Heart left ventricle (tissue), 16 donors: ENCODE results near the gene PLEKHO1. TPM values are rescaled to one million over a fixed set of nuclear protein-coding genes. Genes with fewer than 3 reads are reported as not detected.
A peak's percentile ranks its signal among the peaks of the same experiment; 100 is the strongest.

ENCODE experiments used
- ATAC-seq, 4 donors: fragments of 200-7000 bp; cut with Tn5 transposase; one replicate each; pipeline ENCODE4 v1.9.1; 2020 to 2022; ENCODE audit warnings: moderate library complexity in 4 of 4, mild to moderate bottlenecking in 3 of 4, moderate number of reproducible peaks in 1 of 4
- DNase-seq, 5 donors: peaks; one replicate each; pipeline ENCODE4 v3.0.0-alpha.2; 2020
- H3K27ac ChIP-seq, 12 donors: fragments of 200-600 bp; sonication (generic) in 4 of 12; one replicate each; pipeline versions ENCODE4 v1.5.0 to v1.8.0; 2016 to 2022; ENCODE audit warnings: mild to moderate bottlenecking in 2 of 12
- H3K27me3 ChIP-seq, 9 donors: fragments of 200-600 bp; sonication (generic) in 2 of 9; one replicate each; pipeline versions ENCODE4 v1.5.1 to v1.8.0; 2016 to 2022; ENCODE audit warnings: mild to moderate bottlenecking in 3 of 9
- H3K36me3 ChIP-seq, 9 donors: fragments of 200-600 bp; sonication (generic) in 2 of 9; one replicate each; pipeline versions ENCODE4 v1.5.0 to v1.8.0; 2018 to 2022; ENCODE audit warnings: mild to moderate bottlenecking in 2 of 9
- H3K4me1 ChIP-seq, 12 donors: fragments of 200-600 bp; sonication (generic) in 4 of 12; one replicate each; pipeline versions ENCODE4 v1.5.0 to v1.8.0; 2016 to 2022; ENCODE audit warnings: mild to moderate bottlenecking in 3 of 12
- H3K4me3 ChIP-seq, 12 donors: fragments of 200-600 bp; sonication (generic) in 4 of 12; one replicate each; pipeline versions ENCODE4 v1.5.0 to v1.8.0; 2017 to 2022; ENCODE audit warnings: mild to moderate bottlenecking in 9 of 12, moderate library complexity in 4 of 12
- H3K9me3 ChIP-seq, 12 donors: fragments of 200-600 bp; sonication (generic) in 4 of 12; one replicate each; pipeline versions ENCODE4 v1.5.0 to v1.8.0; 2016 to 2022; ENCODE audit warnings: mild to moderate bottlenecking in 1 of 12
- CTCF ChIP-seq, 12 donors: fragments of 200-600 bp; sonication (generic) in 4 of 12; IDR thresholded peaks; one replicate each; pipeline versions ENCODE4 v1.5.0 to v1.8.0; 2018 to 2022; ENCODE audit warnings: antibody characterized with exemption in 12 of 12, mild to moderate bottlenecking in 5 of 12
- POLR2A ChIP-seq, 2 donors: fragments of 450-650 bp; IDR thresholded peaks; one replicate each; pipeline ENCODE4 v1.6.1; 2017; ENCODE audit warnings: antibody characterized with exemption in 2 of 2, mild to moderate bottlenecking in 2 of 2, moderate library complexity in 2 of 2
- WGBS, 4 donors: extraction: QIAGEN DNeasy Blood & Tissue Kit in 2 of 4; methylation state at CpG; one replicate each; pipeline versions ENCODE4 v1.1.5 to v1.1.7; 2013 to 2018; 5-methylcytosine and 5-hydroxymethylcytosine counted together
- intact Hi-C, 10 donors: fragments of 100-400 bp; cut with DNase I; formaldehyde crosslinking; loops; one replicate each; pipeline versions ENCODE4 v1.11.1 to v1.14.2; 2022
- polyA plus RNA-seq, 2 donors: library from polyadenylated mRNA; stranded (reverse); fragments of 200-250 nt; gene quantifications; one replicate each; pipeline ENCODE4 v1.2.3, GENCODE V29; 2013
- total RNA-seq, 9 donors: library from RNA; depleted of rRNA in 2 of 9; stranded (reverse); fragments of >200 nt in 2 of 9; fragmentation: NEBNext Ultra II Directional in 3 of 9; extraction: Animal tissue kit (Norgen Biotek cat#: 25700) in 3 of 9; gene quantifications; one replicate each; pipeline versions ENCODE4 v1.1.0 to v1.2.4, GENCODE V29; 2016 to 2023
- donor health status: ischemic (EF 13 %, LVEDD 7.1; RV severe dilation, severe dysfunction).
- donor health status: healthy with polysubstance abuse.
- donor health status: DM: no; HTN: yes; CAD: no.
- donor health status: DM: no; HTN: no; CAD: no.
- donor health status: ischemic (EF 25% LVEDD 6.9; RV normal size, moderate dysfunction).
- donor health status: ischemic (EF 25% LVEDD 5.7; RV mildly dilated, moderate dysfunction).
- donor health status: healthy.
- donor health status: DM: yes; HTN: yes; CAD: no.
- donor health status: ischemic (EF 35%, LVEDD 5.7; RV mildly dilated, moderate dysfunction).
- donor health status: nonischemic (EF 11% LVEDD 7.7; RV severe dilation, severe dysfunction).
- donor health status: DM: yes; HTN: yes; CAD: no.
- donor health status: PGD.
- donor health status: ischemic (EF 29% LVEDD 5.4; RV normal size, mild dysfunction).
- donor health status: nonischemic (EF 23%, LVEDD 6.1; RV moderate dilation, normal function).

PLEKHO1 gene
- total and polyA plus RNA-seq, 11 donors: 46.8 to 200 (median 67.8) TPM

GRCh38 chr1:150162862-150163706 is 13.4 kb downstream of the PLEKHO1 start:
- peak overlapping the region in 9 of 12 donors; percentile 24 to 55 (median 38) for H3K4me3 ChIP-seq
- H3K27me3 ChIP-seq: no peaks in the 10 kb centered on the region
- no peaks in the 10 kb centered on the region for H3K9me3 ChIP-seq
- peak in 1 of 2 donors; percentile 70 for TF ChIP-seq POLR2A (IDR thresholded peaks at IDR 0.05)
- no peak for TF ChIP-seq CTCF (IDR thresholded peaks at IDR 0.05)
- 15 to 34% (median 22%) methylated on average over 14 of the region's 14 CpGs for WGBS, 4 donors
- DNase-seq: peak; percentile 83 to 91 (median 89)
- ATAC-seq: peak; percentile 84 to 94 (median 92)
- intact Hi-C loops: loop anchor here in 3 of 10 donors (2.0 to 10.0 kb wide), 3 partner anchors 88 to 268 kb away; partner anchors contain the start of gene BOLA1 (in 1 of the 3)
- peaks cover 0 to 24% (median 20%) of the 10 kb centered on the region in 9 donors for H3K36me3 ChIP-seq
- peaks cover 0 to 82% (median 33%) of the 10 kb centered on the region in 12 donors for H3K4me1 ChIP-seq
- H3K27ac ChIP-seq: peak overlapping the region; percentile 43 to 98 (median 90)

GRCh38 chr1:150164224-150164623 is 14.5 kb downstream of the PLEKHO1 start:
- H3K4me1 ChIP-seq: peaks cover 0 to 77% (median 34%) of the 10 kb centered on the region in 12 donors
- ATAC-seq: peak in 2 of 4 donors; percentile 11 to 18

GRCh38 chr1:150164779-150165178 is 15.1 kb downstream of the PLEKHO1 start:
- H3K27ac ChIP-seq: peak overlapping the region in 10 of 12 donors; percentile 28 to 98 (median 90)
- H3K36me3 ChIP-seq: peaks cover 0 to 7% (median 3%) of the 10 kb centered on the region in 9 donors
- peaks cover 0 to 71% (median 33%) of the 10 kb centered on the region in 12 donors for H3K4me1 ChIP-seq
- ATAC-seq: no peak
- DNase-seq: no peak
- TF ChIP-seq CTCF (IDR thresholded peaks at IDR 0.05) (no peak), POLR2A (IDR thresholded peaks at IDR 0.05) (no peak)
- 76 to 88% (median 84%) methylated on average over 4 to 5 of the region's 5 CpGs for WGBS, 4 donors
- H3K27me3 ChIP-seq: no peaks in the 10 kb centered on the region
- intact Hi-C loops: loop anchor here in 9 of 10 donors (1.0 to 10.0 kb wide), 6 partner anchors 90 to 270 kb away; partner anchors contain the start of gene BOLA1 (in 1 of the 9)
- no peaks in the 10 kb centered on the region for H3K9me3 ChIP-seq
- no peak overlapping the region for H3K4me3 ChIP-seq

More at GRCh38 chr1:150164224-150164623, 14.5 kb downstream of the PLEKHO1 start:
- H3K36me3 ChIP-seq: peaks cover 0 to 12% (median 9%) of the 10 kb centered on the region in 9 donors
- 91 to 94% (median 92%) methylated on average over 5 of the region's 5 CpGs for WGBS, 4 donors
- intact Hi-C loops: loop anchor here in 3 of 10 donors (2.0 to 10.0 kb wide), 3 partner anchors 89 to 269 kb away; partner anchors contain the start of gene BOLA1 (in 1 of the 3)
- no peaks in the 10 kb centered on the region for H3K27me3 ChIP-seq
- H3K9me3 ChIP-seq: no peaks in the 10 kb centered on the region
- TF ChIP-seq POLR2A (IDR thresholded peaks at IDR 0.05): no peak
- no peak for TF ChIP-seq CTCF (IDR thresholded peaks at IDR 0.05)
- peak overlapping the region; percentile 43 to 98 (median 90) for H3K27ac ChIP-seq
- DNase-seq: peak in 3 of 5 donors; percentile 42 to 72 (median 49)
- no peak overlapping the region for H3K4me3 ChIP-seq
